NB4 (cell line): ENCODE measurements around the gene PCGF1.

Source experiments
- DNase-seq: peaks from one replicate; pipeline ENCODE4 v3.0.0; 2010; ENCODE audit warnings: low read depth
- H3K4me3 ChIP-seq: one replicate; pipeline ENCODE4 v1.5.1; 2011; ENCODE audit warnings: mild to moderate bottlenecking, low read depth, low read length, moderate library complexity
- CTCF ChIP-seq: IDR thresholded peaks from one replicate; pipeline ENCODE4 v1.5.1; 2012; ENCODE audit warnings: low read depth, low read length
- MYC ChIP-seq: IDR thresholded peaks from 2 replicates; pipeline ENCODE4 v1.6.1; 2011; ENCODE audit warnings: low read depth, low read length
- POLR2A ChIP-seq: IDR thresholded peaks from 2 replicates; pipeline ENCODE4 v1.6.1; 2011; ENCODE audit warnings: mild to moderate bottlenecking; ENCODE audit not compliant: insufficient read length; ENCODE audit errors: extremely low read depth
- TF ChIP-seq, protein P1 (sequence below): IDR thresholded peaks from 2 replicates; pipeline ENCODE4 v1.6.1; 2011; ENCODE audit warnings: low read depth, low read length

PCGF1 gene

DNA sequence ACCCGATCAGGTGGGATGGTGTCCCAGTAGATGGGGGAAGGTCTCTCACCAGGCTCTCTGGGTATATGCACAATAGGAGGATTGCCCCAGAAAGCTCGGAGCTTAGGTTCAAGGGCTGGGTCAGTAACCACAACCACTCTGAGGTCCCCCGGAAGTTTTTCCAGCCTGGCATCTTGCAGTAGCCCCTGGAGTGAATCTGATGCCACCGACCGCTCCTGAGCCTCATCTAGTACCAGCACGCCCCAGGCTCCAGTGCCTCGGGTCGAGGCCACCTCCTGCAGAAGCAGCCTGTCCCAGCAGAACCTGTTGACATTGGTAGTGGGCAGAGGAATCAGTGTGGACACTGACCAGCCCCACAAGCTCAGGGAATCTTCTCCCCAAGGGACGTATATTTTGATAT lies 16.5 kb upstream of the PCGF1 start:
- H3K4me3 ChIP-seq: no peak overlapping the region
- no peak for TF ChIP-seq MYC
- TF ChIP-seq, protein P1, sequence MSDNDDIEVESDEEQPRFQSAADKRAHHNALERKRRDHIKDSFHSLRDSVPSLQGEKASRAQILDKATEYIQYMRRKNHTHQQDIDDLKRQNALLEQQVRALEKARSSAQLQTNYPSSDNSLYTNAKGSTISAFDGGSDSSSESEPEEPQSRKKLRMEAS: no peak
- no peak for DNase-seq

DNA sequence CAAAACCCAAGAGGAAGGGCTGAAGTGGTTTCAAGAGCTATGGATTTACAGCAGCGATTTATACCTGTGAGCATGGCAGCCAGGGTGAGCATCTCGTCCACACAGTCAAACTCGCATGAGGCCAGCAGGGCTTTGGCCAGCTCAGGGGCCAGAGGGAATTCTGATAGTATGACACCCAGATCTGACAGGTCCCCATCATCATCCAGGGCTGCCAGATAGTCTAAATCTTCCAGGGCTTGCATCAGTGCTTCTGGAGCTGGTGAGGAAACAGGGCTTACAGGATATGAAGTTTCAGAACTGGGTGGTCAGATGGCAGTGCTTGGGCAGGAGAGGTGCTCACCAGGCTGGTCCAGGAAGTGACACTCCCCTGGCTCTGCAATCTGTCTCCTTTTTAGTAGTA lies 15.0 kb upstream of the PCGF1 start:
- no peak for DNase-seq
- TF ChIP-seq CTCF: no peak
- no peak for TF ChIP-seq POLR2A
- TF ChIP-seq, protein P1: no peak
- TF ChIP-seq MYC: no peak
- H3K4me3 ChIP-seq: no peak overlapping the region

DNA sequence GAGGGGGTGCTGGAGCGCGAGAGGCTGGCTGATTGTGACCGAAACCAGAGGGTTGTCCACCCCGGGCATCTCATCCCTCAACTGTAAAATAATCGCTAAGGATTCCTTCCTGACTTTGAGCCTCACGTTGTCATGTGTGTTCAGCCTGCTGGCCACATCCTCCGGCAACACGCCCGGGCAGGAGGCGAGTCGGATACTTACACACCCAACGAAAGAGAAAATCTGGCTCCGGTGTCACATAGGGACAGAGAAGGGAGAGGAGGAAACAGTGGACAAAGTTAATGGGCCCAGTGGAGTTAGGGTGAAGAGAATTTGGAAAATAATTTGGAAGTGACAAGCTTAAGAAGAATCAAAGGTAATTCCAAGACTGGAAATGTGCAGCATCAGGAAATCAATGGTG lies 9.2 kb upstream of the PCGF1 start:
- DNase-seq: no peak
- no peak overlapping the region for H3K4me3 ChIP-seq
- TF ChIP-seq POLR2A (no peak), MYC (no peak), CTCF (no peak)
- TF ChIP-seq, protein P1: no peak

GRCh38 chr2:74515981-74516633 lies 8.6 kb upstream of the PCGF1 start:
- H3K4me3 ChIP-seq: no peak overlapping the region
- DNase-seq: no peak
- TF ChIP-seq MYC (no peak), CTCF (no peak)

- H3K4me3 ChIP-seq: no peak overlapping the region
- DNase-seq: no peak
- TF ChIP-seq CTCF (no peak), MYC (no peak), POLR2A (no peak)
- TF ChIP-seq, protein P1: no peak
Observed at GRCh38 chr2:74515271-74515980, 7.9 kb upstream of the PCGF1 start.

GRCh38 chr2:74514368-74515270 lies 7.1 kb upstream of the PCGF1 start, which contains the start of gene TLX2:
TLX2 (plus strand) TSS chr2:74514450; CDS start chr2:74514807, 357 bp downstream.
- DNase-seq: peak; percentile 53
- TF ChIP-seq, protein P1: no peak
- no peak for TF ChIP-seq CTCF
- no peak for TF ChIP-seq POLR2A
- no peak for TF ChIP-seq MYC
- H3K4me3 ChIP-seq: no peak within 1 kb of the TSS
